NCI-H526 (cell line): ENCODE measurements around the gene PROSER2.
"Not testable (repeated sequence)": the region's sequence is repeated elsewhere in the genome, so short reads cannot be mapped to it uniquely, and the experiment has no call there.

ENCODE experiments used
- DNase-seq, 2 experiments: peaks; one replicate each; lab custom pipeline; 2025; lab: John Stamatoyannopoulos, UW

The PROSER2 gene

GRCh38 chr10:11837372-11838161, 14.4 kb downstream of the PROSER2 start:
- no peak for DNase-seq

- DNase-seq, result no peak
Observed at GRCh38 chr10:11838298-11838852, 15.2 kb downstream of the PROSER2 start.

DNA sequence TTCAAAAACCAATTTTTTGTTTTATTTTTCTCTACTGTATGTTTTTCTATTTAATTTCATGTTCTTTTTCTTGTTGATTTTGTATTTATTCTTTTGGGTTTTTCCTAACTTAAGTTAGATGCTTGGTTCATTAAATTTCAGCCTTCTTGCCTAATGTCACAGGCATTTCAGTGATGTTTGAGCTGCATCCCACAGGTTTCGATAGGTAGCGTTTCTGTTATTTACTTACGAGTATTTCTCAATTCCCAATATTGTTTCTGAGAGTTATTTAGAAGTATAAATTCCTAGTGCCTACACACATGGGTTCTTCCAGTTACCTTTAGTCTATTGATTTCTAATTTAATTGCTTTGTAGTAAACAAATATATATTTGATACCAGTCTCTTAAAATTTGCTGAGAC, 18.2 kb downstream of the PROSER2 start:
- DNase-seq, result no peak

DNA sequence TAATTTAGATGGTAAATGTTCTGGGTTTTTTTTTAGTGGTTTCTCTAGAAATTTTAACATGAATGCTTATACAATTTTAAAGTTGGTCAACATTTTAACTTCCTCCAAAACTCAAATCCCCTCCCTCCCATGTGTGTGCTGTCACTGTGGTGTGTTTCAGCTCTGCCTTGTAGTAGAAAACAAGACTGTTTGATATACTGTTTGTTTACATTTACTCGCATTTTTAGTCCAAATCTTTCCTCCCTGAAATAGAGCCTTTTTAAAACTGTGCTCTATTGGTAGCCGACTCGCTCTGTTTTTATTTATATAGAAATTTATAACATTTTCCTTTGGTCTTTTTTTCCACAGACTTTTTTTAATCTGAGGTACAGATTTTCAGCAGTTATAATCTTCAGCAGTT, 19.3 kb downstream of the PROSER2 start:
- no peak for DNase-seq

DNA sequence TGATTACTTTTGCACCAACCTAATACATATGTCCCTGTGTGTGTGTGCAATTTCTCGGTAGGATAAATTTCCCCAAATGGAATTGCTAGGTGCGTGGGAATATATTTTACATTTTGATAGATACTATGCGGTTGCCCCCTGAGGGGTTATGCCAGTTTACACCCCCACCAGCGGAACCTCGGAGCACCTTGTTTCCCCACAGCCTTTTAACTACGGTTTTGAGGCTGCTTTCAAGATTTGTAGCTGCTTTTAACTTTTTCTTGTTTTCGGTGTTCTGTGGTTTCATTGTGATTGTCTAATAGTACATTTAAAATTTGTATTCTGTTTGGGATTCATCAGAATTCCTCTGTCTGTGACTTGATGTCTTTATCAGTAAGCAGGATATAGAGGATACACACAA, 22.0 kb downstream of the PROSER2 start:
- no peak for DNase-seq

DNA sequence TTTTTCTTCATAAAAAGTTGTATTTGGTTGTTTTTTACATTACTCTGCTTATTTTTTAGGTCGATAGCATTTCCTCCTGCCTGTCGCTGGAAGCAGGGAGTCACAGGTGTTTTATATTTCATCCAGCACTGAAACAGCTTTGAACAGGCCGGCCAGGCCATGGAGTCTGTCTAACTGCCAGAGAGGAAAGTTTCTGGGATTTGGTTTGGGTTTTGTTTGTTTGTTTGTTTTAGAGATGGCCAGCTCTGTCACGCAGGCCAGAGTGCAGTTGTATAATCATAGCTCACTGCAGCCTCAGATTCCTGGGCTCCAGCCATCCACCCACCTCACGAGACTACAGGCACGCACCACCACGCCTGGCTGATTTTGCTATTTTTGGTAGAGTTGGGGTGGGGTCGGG, 23.4 kb downstream of the PROSER2 start:
- no peak for DNase-seq

DNA sequence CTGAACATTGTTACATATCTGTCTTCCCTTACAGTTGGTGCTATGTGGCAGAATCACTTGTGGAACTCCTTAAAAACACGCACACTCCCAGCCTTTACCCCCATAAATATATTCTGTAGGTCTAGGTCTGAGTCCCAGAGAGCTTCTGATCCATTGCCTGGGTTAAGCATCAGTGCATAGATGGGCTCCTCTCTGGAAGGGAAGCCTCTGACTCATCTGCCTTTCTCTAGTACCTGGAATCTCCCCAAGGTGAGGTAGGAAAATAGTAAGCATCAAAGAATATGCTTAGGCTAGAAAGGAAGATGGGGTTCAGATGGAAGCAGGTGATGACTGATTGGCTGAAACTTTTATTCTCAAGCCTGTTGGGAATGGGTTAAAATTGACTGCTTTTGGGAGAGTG, 26.1 kb downstream of the PROSER2 start:
- no peak for DNase-seq

DNA sequence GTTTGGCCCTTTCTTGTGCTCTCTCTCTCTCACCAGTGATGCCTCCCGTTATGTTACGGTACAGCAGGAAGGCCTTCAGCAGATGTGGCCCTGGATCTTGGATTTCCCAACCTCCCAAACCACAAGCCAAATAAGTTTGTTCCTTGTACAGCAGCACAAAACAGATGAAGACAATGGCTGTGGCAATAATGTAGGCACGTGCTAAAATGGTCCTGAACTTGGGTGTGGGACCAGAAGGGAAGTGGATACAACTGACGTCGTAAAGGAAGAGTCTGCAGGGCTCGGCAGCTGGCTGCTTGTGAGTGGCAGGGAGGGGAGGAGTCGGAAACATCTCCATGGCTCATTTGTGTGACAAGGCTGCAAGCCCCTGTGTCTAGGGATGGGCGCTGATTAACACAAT, 26.8 kb downstream of the PROSER2 start:
- no peak for DNase-seq

DNA sequence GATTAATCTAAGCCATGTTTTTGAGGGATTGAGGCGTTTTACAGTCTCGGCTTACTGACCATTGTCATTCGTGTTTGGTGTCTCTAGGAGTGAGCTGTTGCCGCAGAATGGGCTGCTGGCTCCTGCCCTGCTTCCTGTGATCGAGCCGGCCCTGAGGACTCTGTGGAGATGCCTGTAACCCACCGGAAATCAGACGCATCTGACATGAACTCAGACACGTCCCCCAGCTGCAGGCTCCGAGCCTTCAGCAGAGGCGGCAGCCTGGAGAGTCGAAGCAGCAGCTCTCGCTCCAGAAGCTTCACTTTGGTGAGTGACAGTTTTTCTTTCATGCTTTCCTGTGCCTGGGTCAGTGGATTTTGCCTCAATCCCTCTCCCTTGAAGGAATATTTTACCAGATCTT, 28.8 kb downstream of the PROSER2 start:
- no peak for DNase-seq

DNA sequence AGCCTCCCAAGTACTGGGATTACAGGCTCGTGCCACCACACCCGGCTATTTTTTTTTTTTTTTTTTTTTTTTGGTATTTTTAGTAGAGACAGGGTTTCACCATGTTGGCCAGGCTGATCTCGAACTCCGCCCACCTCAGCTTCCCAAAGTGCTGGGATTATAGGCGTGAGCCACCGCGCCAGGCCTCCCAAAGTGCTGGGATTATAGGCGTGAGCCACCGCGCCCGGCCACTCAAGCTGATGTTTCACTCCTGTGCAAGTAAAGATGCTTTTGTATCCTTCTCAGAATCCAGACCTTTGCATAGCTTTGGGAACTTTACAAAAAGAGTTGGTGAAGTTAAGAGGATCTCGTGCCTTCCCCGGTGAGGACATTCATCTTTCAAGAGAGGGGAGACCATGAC, 29.5 kb downstream of the PROSER2 start:
- DNase-seq, result not testable (repeated sequence)

DNA sequence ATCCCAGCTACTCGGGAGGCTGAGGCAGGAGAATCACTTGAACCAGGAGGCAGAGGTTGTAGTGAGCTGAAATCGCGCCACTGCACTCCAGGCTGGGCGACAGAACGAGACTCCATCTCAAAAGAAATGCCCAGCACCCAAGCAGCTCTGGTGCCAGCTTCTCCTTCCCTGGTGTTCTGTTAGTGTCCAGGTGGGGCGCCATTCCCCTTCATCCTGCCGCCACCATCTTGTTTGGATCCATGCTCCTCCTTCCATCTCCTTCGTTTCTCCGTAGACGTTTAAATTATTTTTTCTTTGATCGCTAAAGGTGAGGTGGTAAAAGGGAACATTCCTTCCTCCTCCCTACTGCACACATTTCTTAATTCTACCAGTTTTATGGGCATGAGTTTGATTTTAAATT, 30.3 kb downstream of the PROSER2 start:
- DNase-seq, result no peak

DNA sequence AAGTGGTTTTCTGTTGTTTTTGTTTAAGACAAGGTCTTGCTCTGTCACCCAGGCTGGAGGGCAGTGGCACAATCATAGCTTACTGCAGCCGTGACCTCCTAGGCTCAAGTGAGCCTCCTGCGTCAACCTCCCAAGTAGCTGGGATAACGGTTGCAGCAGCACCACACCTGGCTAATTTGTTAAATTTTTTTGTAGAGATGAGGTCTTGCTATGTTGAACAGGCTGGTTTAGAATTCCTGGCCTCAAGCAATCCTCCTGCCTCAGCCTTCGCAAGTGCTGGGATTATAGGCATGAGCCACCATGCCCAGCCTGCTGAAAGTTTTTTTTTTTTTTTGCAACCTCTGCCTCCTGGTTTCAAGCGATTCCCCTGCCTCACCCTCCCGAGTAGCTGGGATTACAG, 31.1 kb downstream of the PROSER2 start:
- no peak for DNase-seq

DNA sequence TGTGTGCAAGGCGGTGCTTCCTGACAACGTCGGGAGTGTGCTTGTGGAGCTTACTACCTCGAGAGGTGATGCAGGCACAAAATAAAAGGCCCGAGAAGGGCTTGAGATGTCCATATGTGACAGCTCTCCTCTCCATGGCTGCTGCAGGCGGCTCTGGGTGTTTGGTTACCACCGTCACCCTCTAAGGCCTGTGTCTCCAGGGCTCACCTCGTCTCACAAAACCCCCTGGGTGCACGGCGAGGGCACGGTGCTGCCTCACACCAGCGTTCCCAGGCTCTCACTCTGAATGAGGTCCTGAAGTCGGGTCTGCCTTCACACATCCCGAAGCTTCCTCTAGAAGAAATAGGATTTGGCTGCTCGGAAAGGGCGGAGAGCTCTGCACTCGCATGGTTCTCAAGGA, 32.9 kb downstream of the PROSER2 start:
- no peak for DNase-seq

GRCh38 chr10:11856678-11857077, 33.5 kb downstream of the PROSER2 start:
- no peak for DNase-seq

DNA sequence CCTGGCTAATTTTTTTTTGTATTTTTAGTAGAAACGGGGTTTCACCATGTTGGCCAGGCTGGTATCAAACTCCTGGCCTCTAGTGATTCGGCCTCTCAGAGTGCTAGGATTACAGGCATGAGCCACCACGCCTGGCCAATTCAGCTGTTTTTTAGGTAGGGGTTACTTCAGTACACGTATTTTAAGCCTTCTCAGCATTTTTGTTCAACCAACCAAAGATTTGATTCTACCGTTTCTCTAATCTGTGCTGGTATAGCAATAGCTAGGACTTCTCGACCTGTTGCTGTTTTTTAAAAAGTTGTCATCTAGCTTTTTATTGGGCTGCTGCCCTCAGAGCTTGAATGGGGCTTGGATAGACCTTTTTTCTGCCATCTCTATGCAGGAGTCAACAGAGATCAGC, 34.9 kb downstream of the PROSER2 start:
- DNase-seq, result no peak

GRCh38 chr10:11861341-11861740, 38.2 kb downstream of the PROSER2 start:
- DNase-seq, result no peak

DNA sequence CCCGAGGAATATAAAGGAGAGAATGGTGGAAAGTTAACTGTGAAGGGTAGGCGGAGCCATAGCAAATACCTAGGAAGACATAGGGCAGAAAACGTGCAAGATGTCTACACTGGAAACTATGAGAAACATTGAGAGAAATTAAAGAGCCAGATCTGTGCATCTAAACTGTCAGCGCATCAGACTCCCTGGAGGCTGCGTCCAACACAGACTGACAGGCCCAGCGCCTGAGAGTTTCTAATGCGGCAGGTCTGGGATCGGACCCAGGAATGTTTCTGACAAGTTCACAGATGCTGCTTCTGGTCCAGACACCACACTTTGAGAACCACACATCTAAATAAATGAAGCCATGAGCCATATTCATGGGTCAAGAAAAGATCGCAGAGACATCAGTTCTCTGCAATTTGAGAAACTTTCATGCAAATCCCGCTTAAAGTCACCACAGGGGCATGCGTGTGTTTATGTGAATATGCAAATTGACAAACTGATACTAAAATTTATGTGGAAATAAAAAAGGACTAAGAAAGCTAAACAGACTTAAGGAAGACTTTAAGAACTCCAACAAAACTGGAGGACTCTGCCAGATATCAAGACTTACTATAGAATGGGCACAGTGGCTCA, 38.8 kb downstream of the PROSER2 start:
- peak; percentile 4 to 19 for DNase-seq

DNA sequence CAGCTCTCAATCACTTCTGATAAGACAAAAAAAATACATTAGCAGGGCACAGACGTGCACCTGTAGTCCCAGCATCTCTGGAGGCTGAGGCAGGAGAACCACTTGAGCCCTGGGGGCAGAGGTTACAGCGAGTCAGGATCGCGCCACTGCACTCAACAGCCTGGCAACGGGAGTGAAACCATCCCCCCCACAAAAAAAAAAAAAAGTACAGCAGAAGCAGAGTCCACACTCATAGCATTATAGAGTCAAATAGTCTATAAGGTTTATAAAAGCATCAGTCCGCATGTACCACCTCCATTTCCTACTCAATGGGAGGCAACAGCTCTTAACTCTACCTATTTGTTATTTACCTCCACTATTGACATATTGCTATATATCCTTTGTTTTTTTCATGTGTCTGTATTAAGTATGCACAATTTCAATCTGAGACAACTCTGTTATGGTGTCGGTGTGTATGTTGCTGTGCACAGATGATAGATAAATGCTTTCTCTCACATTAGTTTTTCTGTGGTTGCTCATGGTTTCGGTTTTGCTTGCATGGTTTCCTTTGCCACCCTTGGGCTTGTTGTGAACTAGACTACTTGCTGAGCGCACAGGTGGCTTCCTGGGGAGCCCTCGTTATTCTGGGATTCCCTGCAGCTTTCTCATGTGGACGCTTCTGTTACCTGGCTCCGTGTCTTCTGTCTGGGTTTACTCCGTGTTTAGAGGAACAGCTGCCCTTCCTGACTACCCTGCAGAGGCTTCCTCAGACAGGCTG, 40.4 kb downstream of the PROSER2 start:
- DNase-seq, result no peak

DNA sequence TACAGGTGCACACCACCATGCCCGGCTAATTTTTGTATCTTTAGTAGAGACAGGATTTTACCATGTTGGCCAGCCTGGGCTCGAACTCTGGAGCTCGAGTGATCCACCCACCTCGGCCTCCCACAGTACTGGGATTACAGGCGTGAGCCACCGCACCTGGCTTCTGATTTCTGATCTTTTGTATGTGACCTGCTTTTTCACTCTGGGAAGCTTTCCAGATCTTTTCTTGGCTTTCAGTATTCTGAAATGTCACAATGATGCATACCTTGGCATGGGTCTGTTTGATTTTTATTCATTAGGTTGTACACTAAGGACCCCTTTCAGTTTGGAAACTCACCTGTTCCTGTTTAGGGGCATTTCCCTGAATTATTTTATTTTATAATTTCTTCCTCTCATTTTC, 41.6 kb downstream of the PROSER2 start:
- no peak for DNase-seq

- DNase-seq, result no peak
Observed at GRCh38 chr10:11865561-11865960, 42.4 kb downstream of the PROSER2 start.

DNA sequence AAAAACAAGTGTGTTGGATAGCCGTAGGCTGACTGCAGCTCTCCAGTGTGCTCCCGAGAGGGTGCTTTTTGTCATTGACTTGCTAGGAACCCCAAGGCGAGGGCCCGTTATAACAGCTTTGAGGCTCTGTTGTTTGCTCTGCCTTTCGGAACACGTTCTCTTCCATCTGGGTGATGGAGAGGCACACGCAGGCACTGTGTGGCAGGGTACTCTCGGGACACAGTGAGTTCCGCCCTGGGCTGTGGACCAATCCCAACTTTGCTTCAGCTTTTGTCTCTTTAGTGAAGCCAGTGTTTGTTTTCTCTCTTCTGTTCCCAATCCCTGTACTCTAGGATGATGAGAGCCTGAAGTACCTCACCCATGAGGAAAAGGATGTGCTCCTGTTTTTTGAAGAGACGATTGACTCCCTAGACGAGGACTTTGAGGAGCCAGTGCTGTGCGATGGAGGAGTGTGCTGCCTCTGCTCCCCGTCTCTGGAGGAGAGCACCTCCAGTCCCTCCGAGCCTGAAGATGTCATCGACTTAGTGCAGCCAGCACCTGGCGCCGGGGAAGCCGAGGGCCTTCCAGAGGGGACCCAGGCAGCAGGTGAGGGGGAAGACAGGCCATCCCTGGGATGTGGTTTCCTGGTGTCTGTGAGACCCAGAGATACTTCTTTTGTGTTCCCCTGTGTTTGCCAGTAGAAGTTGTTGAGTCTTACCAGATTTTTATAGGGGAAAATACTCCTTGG, 43.2 kb downstream of the PROSER2 start:
- DNase-seq, result no peak

DNA sequence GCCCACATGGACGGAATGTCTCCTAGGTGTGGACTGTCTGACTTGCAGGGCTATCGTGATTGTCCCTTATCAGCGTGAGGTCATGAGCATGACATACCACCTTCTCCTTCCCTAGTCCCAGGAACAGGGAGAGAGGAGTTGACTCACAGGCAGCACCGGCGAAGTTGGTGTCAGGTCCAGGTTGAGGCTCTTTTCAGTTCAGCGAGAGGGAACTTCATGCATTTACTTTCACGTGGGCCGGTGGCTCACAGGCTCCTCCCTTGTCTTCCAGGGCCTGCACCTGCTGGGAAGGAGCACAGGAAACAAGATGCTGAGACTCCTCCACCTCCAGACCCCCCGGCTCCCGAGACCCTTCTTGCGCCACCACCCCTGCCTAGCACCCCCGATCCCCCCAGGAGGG, 46.1 kb downstream of the PROSER2 start:
- DNase-seq, result no peak
